Left ventricle myocardium inferior (tissue), 1 donor: ENCODE data around the gene ACTN4. TPM values are rescaled to one million over a fixed set of nuclear protein-coding genes. Genes with fewer than 3 reads are reported as not detected.

Experiments
- DNase-seq: peaks from one replicate; pipeline ENCODE4 v3.0.0-alpha.2; 2020
- H3K27ac ChIP-seq: fragments of 200-600 bp; replicated peaks from 2 replicates; pipeline ENCODE4 v1.8.0; 2021
- H3K27me3 ChIP-seq: fragments of 200-600 bp; 2 replicates; pipeline ENCODE4 v1.8.0; 2021; ENCODE audit warnings: low read depth
- H3K36me3 ChIP-seq: fragments of 200-600 bp; 2 replicates; pipeline ENCODE4 v1.8.0; 2021
- H3K4me1 ChIP-seq: fragments of 200-600 bp; 2 replicates; pipeline ENCODE4 v1.8.0; 2021
- H3K4me3 ChIP-seq: fragments of 200-600 bp; 2 replicates; pipeline ENCODE4 v1.8.0; 2021; ENCODE audit warnings: mild to moderate bottlenecking, moderate library complexity
- H3K9me3 ChIP-seq: fragments of 200-600 bp; replicated peaks from 2 replicates; pipeline ENCODE4 v1.8.0; 2021
- CTCF ChIP-seq: fragments of 200-600 bp; IDR thresholded peaks from 2 replicates; pipeline ENCODE4 v1.8.0; 2021; ENCODE audit warnings: antibody characterized with exemption, mild to moderate bottlenecking, borderline replicate concordance
- intact Hi-C: fragments of 100-400 bp; cut with micrococcal nuclease; formaldehyde crosslinking; loops from one replicate; pipeline ENCODE4 v1.11.0; 2022
- total RNA-seq: library from RNA; stranded (reverse); fragmentation: NEBNext Ultra II Directional; extraction: Animal tissue kit (Norgen Biotek cat#: 25700); gene quantifications from one replicate; pipeline ENCODE4 v1.2.1, GENCODE V29; 2021
- donor health status: DM: no; HTN: yes; CAD: no; lungs with severe emphysema.

Gene ACTN4
- total RNA-seq, 1 donor from 2014 or later = 111 TPM

DNA sequence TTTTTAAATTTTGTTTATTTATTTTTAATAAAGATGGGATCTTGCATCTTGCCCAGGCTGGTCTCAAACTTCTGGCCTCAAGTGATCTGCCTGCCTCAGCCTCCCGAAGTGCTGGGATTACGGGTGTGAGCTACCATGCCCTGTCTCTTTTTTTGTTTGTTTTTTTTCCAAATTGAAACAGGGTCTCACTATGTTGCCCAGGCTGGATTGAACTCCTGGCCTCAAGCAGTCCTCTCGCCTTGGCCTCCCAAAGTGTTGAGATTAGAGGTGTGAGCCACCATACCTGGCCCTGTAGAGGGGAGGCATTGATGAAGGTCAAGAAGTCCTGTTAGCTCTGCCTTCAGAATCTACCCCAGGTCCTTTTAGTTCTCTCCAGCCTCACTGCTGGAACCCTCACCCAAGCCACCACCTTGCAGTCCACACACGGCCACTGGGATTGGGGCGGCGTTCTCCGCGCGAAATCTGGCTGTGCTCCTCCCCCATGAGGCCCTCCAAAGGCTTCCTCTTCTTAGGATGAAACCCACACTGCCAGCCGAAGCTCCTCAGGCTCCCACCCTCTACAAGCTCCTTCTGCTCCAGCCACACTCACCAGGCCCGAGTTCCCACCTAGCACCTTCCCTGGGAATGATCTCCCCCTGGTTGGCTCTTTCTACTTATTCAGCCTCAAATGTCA is 34.9 kb downstream of the ACTN4 start:
- peaks cover 100% of the 10 kb centered on the region for H3K4me1 ChIP-seq
- no peaks in the 10 kb centered on the region for H3K36me3 ChIP-seq
- H3K27me3 ChIP-seq = no peaks in the 10 kb centered on the region
- H3K27ac ChIP-seq = peak overlapping the region; percentile 91
- DNase-seq = no peak
- H3K9me3 ChIP-seq = no peaks in the 10 kb centered on the region
- no peak for TF ChIP-seq CTCF
- intact Hi-C loops = no loop called here
- H3K4me3 ChIP-seq = no peak overlapping the region

GRCh38 chr19:38682872-38683392 is 35.5 kb downstream of the ACTN4 start:
- no peak for DNase-seq
- Histone ChIP-seq H3K36me3 (no peaks in the 10 kb centered on the region), H3K9me3 (no peaks in the 10 kb centered on the region), H3K27ac (peak overlapping the region; percentile 91), H3K4me1 (peaks cover 100% of the 10 kb centered on the region), H3K4me3 (no peak overlapping the region), H3K27me3 (no peaks in the 10 kb centered on the region)
- TF ChIP-seq CTCF = no peak
- intact Hi-C loops = no loop called here

- H3K9me3 ChIP-seq = no peaks in the 10 kb centered on the region
- H3K27me3 ChIP-seq = no peaks in the 10 kb centered on the region
- intact Hi-C loops = no loop called here
- DNase-seq = no peak
- H3K36me3 ChIP-seq = no peaks in the 10 kb centered on the region
- TF ChIP-seq CTCF = no peak
- H3K4me3 ChIP-seq = no peak overlapping the region
- peak overlapping the region; percentile 91 for H3K27ac ChIP-seq
- H3K4me1 ChIP-seq = peaks cover 100% of the 10 kb centered on the region
Observed at GRCh38 chr19:38683393-38684077, 36.1 kb downstream of the ACTN4 start.

DNA sequence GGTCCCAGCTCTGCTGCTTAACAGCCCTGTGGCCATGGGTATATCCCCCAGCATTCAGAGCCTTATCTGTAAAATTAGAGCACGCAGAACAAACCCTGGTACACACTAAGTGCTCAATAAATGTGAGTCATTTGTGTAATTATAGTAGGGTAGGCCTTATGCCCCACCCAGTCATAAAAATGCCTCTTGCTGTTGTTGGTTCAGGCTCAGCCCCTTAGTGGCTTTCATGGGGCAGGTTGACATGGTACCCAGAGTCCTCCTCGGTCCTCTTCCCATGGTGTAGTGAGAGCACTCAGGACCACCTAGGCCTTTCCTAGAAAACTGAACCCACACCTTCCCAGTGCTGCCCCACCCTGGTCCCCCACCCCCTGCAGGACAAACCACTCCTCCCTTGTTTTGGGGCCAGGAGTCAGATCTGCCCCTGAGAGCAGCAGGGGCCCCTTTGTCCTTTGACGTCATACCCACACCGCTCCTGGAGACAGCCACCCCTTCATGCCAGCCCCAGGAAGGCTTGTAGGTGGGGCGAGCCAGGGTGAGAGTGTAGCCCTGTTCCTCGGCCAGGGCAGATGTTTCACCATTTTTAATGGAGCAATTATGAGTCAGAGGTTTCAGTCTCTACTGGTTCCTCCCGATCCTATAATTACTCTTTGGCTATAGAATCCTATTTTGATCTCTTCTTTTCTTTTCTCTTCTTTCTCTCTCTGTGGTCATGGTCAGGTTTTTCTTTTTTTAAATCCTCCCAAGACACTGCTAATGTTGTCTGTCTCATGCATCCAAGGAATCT is 36.8 kb downstream of the ACTN4 start:
- Histone ChIP-seq H3K27me3 (no peaks in the 10 kb centered on the region), H3K4me3 (no peak overlapping the region), H3K27ac (peak overlapping the region; percentile 91), H3K36me3 (no peaks in the 10 kb centered on the region), H3K9me3 (no peaks in the 10 kb centered on the region), H3K4me1 (peaks cover 100% of the 10 kb centered on the region)
- intact Hi-C loops = no loop called here
- peak; percentile 52 for DNase-seq
- no peak for TF ChIP-seq CTCF

DNA sequence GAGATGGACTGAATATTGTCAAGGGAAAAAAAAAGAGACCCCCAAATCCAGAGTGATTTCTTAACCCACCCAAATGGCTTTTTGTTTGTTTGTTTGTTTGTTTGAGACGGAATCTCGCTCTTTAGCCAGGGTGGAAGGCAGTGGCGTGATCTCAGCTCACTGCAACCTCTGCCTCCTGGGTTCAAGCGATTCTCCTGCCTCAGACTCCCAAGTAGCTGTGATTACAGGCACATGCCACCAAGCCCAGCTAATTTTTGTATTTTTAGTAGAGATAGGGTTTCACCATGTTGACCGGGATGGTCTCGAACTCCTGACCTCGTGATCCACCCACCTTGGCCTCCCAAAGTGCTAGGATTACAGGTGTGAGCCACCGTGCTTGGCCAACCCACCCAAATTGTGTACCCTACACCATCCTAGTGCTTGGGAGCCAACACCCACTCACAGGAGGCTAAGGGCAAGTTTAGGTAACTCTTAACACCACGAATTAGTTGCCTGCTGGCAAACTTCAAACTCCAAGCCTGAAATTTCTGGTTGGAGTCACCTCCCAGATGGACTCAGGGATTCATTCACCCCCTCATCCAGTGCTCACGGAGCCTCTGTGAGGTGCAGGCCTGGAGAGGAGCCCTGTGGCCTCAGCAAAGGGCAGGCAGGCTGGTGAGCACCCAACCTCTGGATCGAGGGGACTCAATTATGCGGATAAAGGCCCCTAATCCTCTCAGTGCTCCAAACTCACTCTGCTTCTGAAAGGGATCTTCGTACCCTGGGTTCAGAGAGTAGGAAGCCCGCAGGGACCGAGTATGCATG is 37.6 kb downstream of the ACTN4 start:
- Histone ChIP-seq H3K4me3 (peak overlapping the region; percentile 24), H3K4me1 (peaks cover 100% of the 10 kb centered on the region), H3K27me3 (no peaks in the 10 kb centered on the region)

More for the DNA sequence above, 37.6 kb downstream of the ACTN4 start:
- intact Hi-C loops = no loop called here
- peak overlapping the region; percentile 91 for H3K27ac ChIP-seq
- H3K9me3 ChIP-seq = no peaks in the 10 kb centered on the region
- peaks cover under 1% of the 10 kb centered on the region for H3K36me3 ChIP-seq
- DNase-seq = no peak
- TF ChIP-seq CTCF = no peak
